NCI-H69 (cell line): Measurements from ENCODE around the gene GOLGA8S.
"Not testable (repeated sequence)": the region's sequence is repeated elsewhere in the genome, so short reads cannot be mapped to it uniquely, and the experiment has no call there.

Source experiments
- DNase-seq: peaks from one replicate; lab custom pipeline; 2025; lab: John Stamatoyannopoulos, UW

The GOLGA8S gene, protein sequence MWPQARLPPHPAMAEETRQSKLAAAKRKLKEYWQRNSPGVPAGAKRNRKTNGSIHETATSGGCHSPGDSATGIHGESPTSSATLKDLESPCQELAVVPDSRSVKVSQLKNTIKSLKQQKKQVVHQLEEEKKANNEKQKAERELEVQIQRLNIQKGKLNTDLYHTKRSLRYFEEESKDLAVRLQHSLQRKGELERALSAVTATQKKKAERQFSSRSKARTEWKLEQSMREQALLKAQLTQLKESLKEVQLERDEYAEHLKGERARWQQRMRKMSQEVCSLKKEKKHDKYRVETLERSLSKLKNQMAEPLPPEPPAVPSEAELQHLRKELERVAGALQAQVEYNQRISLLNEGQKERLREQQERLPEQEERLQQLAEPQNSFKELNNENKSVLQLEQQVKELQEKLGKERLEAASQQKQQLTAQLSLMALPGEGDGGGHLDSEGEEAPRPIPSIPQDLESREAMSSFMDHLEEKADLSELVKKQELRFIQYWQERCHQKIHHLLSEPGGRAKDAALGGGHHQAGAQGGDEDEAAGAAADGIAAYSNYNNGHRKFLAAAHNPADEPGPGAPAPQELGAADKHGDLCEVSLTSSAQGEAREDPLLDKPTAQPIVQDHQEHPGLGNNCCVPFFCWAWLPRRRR

DNA sequence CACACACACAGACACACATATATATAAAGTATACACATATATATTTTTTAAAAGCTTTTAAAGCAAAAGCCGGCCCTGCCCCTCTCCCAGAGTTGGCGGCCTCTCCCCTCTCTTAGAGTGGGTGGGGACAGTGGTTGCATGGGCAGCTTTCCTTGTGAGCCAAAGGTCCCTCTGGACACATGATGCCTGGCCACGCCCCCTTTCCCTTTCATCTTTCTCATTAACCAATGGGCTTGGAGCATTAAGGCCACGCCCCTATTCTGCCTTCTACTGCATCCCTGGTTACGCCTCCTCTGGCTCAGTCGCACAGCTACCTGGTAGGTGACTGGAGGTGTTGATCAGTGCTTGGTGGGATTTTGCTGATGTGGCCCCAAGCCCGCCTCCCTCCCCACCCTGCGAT, at the start of gene GOLGA8S:
TSS of gene GOLGA8S (plus strand) at position 301 of the 400 bp plus-strand sequence. CDS start at position 363, 62 bp downstream.
- not testable (repeated sequence) for DNase-seq

DNA sequence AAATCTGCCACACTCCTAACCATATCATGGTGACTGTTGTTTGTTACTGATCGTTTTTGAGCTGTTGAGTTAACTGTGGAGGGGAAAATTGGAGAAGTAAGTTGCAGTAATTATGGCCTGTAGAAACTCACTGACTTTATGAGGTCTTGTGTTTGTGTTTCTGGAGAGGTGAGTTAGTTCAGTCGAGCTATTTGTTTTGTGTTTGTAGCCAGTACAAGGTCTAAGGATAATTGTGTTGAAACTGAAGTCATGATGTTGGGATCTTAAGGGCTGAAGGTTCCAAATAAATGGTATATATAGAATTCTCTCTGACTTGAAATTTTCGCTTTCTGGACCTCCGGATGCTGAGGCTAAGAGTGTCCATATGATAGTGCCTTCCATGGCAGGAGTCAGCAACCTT, 49.7 kb upstream of the GOLGA8S start:
- DNase-seq: not testable (repeated sequence)

GRCh38 chr15:23305921-23306320, 48.6 kb upstream of the GOLGA8S start:
- not testable (repeated sequence) for DNase-seq

- not testable (repeated sequence) for DNase-seq
These were observed 43.3 kb upstream of the GOLGA8S start for GRCh38 chr15:23311233-23311632.

DNA sequence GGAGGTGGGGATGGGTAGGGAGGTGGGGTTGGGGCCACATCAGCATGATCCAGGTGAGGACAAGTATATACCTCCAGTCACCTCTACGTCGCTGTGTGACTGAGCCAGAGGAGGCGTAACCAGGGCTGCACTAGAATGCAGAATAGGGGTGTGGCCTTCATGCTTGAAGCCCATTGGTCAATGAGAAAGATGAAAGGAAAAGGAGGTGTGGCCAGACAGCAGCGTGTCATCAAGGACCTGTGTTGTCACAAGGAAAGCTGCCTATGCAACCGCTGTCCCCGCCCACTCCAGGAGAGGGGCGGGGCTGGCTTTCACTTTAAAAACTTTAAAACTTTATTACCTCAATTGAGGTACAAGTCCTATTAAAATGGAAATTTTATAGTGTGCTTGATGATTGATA, 20.5 kb upstream of the GOLGA8S start, which contains the start of gene GOLGA6L26:
TSS of gene GOLGA6L26 (minus strand) at position 101 of the 400 bp plus-strand sequence. CDS start at position 40, 61 bp downstream.
- not testable (repeated sequence) for DNase-seq

GRCh38 chr15:23362622-23363021, 8.1 kb downstream of the GOLGA8S start:
- DNase-seq: not testable (repeated sequence)

GRCh38 chr15:23364261-23364660, 9.7 kb downstream of the GOLGA8S start:
- DNase-seq: not testable (repeated sequence)

GRCh38 chr15:23370578-23370977, 16.0 kb downstream of the GOLGA8S start:
- no peak for DNase-seq

DNA sequence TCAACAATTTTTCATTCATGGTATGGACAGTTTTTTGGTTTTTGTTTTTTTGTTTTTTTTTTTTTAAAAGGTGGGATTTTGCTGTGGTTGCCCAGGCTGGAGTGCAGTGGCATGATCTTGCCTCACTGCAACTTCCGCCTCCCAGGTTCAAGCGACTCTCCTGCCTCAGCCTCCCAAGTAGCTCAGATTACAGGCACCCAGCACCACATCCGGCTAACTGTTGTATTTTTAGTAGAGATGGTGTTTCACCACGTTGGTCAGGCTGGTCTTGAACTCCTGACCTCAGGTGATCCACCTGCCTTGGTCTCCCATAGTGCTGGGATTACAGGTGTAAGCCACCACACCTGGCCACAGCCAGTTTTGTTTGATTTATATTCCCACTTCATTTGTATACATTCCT, 16.6 kb downstream of the GOLGA8S start:
- DNase-seq: not testable (repeated sequence)

GRCh38 chr15:23371868-23372267, 17.3 kb downstream of the GOLGA8S start:
- DNase-seq: not testable (repeated sequence)

DNA sequence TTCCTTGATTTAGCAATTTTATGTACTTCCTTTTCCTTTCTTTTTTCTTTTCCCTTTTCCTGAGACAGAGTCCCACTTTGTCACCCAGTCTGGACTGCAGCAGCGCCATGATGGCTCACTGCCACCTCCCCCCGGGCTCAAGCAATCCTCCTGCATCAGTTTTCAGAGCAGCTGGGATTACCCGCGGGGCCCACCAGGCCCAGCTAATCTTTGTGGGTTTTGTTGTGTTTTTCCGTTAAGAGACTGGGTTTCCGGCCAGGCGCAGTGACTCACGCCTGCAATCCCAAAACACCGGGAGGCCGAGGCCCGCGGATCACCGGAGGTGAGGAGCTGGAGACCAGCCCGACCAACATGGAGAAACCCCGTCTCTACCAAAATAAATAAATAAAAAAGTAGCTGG, 17.7 kb downstream of the GOLGA8S start:
- DNase-seq: no peak

DNA sequence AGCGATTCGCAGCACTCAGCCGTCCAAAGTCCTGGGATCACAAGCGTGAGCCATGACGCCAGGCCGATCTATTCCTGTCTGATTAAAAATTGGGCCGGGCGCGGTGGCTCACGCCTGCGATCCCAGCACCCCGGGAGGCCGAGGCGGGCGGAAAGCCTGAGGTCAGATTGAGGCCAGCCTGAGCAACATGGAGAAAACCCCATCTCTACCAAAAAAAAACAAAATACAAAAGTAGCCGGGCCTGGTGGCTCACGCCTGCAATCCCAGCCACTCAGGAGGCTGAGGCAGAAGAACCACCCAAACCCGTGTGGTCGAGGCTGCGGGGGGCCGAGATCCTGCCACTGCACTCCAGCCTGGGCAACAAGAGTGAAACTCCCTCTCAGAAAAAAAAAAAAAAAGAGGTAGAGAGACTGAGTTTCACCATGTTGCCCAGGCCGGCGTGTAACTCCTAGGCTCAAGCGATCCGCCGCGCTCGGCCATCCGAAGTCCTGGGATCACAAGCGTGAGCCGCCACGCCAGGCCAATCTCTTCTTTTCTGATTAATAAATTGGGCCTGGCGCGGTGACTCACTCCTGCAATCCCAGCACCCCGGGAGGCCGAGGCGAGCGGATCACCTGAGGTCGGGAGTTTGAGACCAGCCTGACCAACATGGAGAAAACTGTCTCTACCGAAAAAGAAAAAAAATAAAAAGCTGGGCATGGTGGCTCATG, 18.5 kb downstream of the GOLGA8S start:
- not testable (repeated sequence) for DNase-seq

DNA sequence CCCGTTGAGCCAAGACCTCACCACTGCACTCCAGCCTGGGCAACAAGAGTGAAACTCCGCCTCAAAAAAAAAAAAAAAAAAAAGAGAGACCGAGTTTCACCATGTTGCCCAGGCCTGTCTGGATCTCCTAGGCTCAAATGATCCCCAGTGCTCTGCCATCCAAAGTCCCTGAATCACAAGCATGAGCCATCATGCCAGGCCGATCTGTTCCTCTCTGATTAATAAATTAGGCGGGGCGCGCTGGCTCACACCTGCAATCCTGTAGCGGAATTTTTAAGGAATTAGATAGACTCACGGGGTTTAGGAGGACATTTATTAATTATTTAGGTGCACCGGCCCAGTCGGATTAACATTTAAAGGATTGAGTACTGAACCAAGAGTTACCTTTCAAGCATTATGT, 19.7 kb downstream of the GOLGA8S start:
- not testable (repeated sequence) for DNase-seq

- DNase-seq: not testable (repeated sequence)
These were observed 24.4 kb downstream of the GOLGA8S start for GRCh38 chr15:23378946-23379345.

DNA sequence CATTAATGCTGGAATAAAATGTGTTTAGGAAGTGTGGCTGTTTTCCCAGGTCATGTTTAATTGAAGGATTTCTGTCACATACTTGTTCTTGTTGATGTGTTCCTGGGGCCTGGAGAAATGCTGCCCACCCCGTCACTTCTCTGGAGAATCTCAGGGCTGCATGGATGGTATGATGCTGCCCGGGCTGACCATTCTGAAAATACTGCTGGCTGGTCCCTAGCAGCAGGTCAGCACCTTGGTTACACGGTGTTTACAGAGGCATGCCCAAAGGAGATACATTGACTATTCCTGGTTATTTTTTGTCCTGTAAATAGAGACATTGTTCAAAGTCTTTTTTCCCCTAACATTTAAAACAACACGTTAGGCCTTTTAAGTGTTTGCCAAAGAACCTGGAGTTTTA, 26.2 kb downstream of the GOLGA8S start:
- DNase-seq: not testable (repeated sequence)

GRCh38 chr15:23381192-23381591, 26.6 kb downstream of the GOLGA8S start:
- peak; percentile 33 for DNase-seq

DNA sequence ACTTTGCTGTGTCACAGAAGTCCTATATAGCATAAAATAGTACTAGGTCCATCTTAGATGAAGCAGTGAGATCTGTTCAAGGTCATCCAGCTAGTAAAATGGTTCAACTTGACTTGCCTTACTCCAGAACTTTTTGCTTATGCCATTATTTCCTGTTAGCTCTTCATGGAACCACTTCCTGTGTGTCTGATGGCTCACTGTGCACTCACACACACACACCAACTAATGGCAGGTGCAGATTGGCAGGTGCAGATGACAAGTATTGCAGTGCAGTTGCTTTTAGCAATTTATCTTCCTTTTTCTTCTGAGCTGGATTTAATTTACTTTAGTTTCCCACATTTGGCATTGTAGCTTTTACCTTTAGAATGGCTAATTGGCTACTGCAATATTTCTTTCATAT, 29.8 kb downstream of the GOLGA8S start:
- no peak for DNase-seq

DNA sequence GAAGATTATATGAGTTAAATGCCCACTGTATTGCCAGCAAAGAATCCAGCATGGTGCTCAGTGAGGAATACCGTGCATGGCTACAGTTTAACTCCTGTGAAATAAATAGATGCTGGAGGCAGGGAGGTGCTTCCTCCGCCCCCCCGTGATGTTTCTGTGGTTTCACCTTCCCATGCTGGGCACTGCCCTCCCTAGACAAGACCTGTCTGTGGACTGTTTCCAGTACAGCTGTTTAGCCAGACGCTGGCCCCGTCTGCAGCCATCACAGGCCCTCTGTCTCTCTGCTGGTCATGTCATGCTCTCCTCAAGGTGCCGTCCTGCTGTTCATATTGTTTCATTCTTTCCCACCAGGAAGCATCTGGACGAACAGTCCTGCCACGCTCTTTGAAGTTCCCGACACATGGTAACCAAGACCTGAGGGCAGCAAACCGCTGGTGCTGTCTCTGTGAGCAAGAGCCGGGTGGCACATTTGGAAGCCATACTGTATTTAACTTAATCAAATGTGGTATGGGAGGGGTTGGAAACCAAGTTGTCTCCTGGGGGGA, 31.4 kb downstream of the GOLGA8S start:
- DNase-seq: no peak

GRCh38 chr15:23387621-23388190, 33.2 kb downstream of the GOLGA8S start:
- DNase-seq: no peak

DNA sequence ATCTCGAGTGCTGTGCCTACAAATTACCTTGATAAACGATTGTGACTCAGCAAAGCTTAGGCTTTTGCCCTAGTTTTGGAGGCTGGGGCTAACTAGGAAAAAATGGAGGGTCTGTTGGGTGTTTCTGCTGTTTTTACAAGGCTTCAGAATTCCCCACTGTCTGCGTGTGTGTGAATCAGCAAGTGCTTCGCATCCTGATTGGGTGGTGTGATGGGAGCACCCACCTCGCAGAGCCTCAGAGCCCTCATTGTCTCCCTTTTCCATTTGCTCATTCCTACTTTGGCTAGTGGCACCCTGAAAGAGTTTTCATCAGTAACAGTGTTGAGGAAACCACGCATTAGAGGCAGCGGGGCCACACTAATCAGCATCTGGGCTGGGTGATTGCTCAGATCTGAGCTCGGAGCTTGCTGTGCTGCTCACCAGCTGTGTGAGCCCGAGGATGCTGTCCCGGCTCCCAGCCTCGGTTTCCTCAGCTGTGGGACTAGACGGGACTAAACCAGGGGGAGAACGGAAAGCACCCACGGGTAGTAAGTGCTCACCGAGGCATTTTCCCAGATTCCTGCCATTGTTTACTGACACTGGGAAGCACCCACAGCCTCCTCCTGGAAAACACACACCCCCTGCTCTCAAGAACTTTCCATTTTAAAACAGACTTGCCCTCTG, 40.6 kb downstream of the GOLGA8S start:
- no peak for DNase-seq

GRCh38 chr15:23395832-23396231, 41.3 kb downstream of the GOLGA8S start:
- no peak for DNase-seq
